NCI-H510A treated with DMSO at 0.1 percent for 48 hours (cell line): ENCODE measurements around the gene COQ7.

Experiments used
- DNase-seq: peaks from one replicate; lab custom pipeline; 2025; lab: John Stamatoyannopoulos, UW

The COQ7 gene

GRCh38 chr16:19086322-19087199 is 19.1 kb downstream of the COQ7 start:
- peak; percentile 100 for DNase-seq

GRCh38 chr16:19088341-19088916 is 21.0 kb downstream of the COQ7 start:
- no peak for DNase-seq

- no peak for DNase-seq
Observed at GRCh38 chr16:19089410-19089955, 22.1 kb downstream of the COQ7 start.

GRCh38 chr16:19090916-19091315 is 23.5 kb downstream of the COQ7 start:
- DNase-seq, result no peak

- no peak for DNase-seq
Observed at GRCh38 chr16:19092653-19093410, 25.4 kb downstream of the COQ7 start.

GRCh38 chr16:19093631-19094541 is 26.5 kb downstream of the COQ7 start:
- no peak for DNase-seq

GRCh38 chr16:19094542-19095365 is 27.3 kb downstream of the COQ7 start:
- peak; percentile 78 for DNase-seq

- no peak for DNase-seq
Observed at GRCh38 chr16:19095654-19096053, 28.2 kb downstream of the COQ7 start.

GRCh38 chr16:19098173-19098572 is 30.8 kb downstream of the COQ7 start:
- DNase-seq, result no peak

GRCh38 chr16:19102187-19102872 is 34.9 kb downstream of the COQ7 start:
- DNase-seq, result no peak

- no peak for DNase-seq
Observed at GRCh38 chr16:19104607-19105006, 37.2 kb downstream of the COQ7 start.

GRCh38 chr16:19105131-19105530 is 37.7 kb downstream of the COQ7 start:
- no peak for DNase-seq

- no peak for DNase-seq
Observed at GRCh38 chr16:19105891-19106624, 38.6 kb downstream of the COQ7 start.

- no peak for DNase-seq
Observed at GRCh38 chr16:19106625-19107020, 39.2 kb downstream of the COQ7 start.

- DNase-seq, result no peak
Observed at GRCh38 chr16:19108409-19109287, 41.2 kb downstream of the COQ7 start.

- no peak for DNase-seq
Observed at GRCh38 chr16:19109288-19109664, 41.9 kb downstream of the COQ7 start.

GRCh38 chr16:19110537-19111360 is 43.3 kb downstream of the COQ7 start:
- no peak for DNase-seq

- DNase-seq, result no peak
Observed at GRCh38 chr16:19112099-19112407, 44.6 kb downstream of the COQ7 start.
